ENCODE data around the gene KRT76.

The KRT76 gene

DNA sequence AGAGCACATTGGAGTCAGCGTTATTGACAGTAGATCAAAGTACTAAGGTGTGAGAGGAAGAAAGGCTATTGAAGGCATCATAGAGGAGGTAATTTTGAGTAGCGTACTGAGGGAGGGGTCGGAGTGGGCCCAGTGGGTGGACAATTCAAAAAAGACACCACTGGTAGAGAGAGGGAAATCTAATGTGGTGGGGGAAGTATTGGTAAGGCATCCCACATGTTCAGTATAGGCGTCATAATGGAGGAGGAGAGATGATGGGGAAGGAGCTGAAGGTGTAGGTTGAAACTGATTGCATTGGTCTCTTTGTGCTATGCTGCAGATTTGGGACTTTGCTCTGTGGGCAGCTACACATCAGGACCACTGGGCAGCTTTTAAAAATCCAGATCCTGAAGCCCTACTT is 50.1 kb downstream of the KRT76 start:
- Histone ChIP-seq H3K27ac (replicated peaks) (no peak overlapping the region), H3K27me3 (ENCODE audit: insufficient read depth, poor library complexity, severe bottlenecking) (no peaks in the 10 kb centered on the region), H3K4me3 (replicated peaks; ENCODE audit: insufficient read depth, low read length) (no peak overlapping the region)
- TF ChIP-seq, protein P1, sequence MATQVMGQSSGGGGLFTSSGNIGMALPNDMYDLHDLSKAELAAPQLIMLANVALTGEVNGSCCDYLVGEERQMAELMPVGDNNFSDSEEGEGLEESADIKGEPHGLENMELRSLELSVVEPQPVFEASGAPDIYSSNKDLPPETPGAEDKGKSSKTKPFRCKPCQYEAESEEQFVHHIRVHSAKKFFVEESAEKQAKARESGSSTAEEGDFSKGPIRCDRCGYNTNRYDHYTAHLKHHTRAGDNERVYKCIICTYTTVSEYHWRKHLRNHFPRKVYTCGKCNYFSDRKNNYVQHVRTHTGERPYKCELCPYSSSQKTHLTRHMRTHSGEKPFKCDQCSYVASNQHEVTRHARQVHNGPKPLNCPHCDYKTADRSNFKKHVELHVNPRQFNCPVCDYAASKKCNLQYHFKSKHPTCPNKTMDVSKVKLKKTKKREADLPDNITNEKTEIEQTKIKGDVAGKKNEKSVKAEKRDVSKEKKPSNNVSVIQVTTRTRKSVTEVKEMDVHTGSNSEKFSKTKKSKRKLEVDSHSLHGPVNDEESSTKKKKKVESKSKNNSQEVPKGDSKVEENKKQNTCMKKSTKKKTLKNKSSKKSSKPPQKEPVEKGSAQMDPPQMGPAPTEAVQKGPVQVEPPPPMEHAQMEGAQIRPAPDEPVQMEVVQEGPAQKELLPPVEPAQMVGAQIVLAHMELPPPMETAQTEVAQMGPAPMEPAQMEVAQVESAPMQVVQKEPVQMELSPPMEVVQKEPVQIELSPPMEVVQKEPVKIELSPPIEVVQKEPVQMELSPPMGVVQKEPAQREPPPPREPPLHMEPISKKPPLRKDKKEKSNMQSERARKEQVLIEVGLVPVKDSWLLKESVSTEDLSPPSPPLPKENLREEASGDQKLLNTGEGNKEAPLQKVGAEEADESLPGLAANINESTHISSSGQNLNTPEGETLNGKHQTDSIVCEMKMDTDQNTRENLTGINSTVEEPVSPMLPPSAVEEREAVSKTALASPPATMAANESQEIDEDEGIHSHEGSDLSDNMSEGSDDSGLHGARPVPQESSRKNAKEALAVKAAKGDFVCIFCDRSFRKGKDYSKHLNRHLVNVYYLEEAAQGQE (IDR thresholded peaks at IDR 0.05; ENCODE audit: insufficient replicate concordance, low read depth), result no peak
- TF ChIP-seq SPI1 (IDR thresholded peaks at IDR 0.05; ENCODE audit: borderline replicate concordance, low read depth) (no peak), GABPA (IDR thresholded peaks at IDR 0.05; ENCODE audit: low read depth) (no peak), POLR2AphosphoS5 (IDR thresholded peaks at IDR 0.05; ENCODE audit: low read depth) (no peak)
- TF ChIP-seq, protein P2, sequence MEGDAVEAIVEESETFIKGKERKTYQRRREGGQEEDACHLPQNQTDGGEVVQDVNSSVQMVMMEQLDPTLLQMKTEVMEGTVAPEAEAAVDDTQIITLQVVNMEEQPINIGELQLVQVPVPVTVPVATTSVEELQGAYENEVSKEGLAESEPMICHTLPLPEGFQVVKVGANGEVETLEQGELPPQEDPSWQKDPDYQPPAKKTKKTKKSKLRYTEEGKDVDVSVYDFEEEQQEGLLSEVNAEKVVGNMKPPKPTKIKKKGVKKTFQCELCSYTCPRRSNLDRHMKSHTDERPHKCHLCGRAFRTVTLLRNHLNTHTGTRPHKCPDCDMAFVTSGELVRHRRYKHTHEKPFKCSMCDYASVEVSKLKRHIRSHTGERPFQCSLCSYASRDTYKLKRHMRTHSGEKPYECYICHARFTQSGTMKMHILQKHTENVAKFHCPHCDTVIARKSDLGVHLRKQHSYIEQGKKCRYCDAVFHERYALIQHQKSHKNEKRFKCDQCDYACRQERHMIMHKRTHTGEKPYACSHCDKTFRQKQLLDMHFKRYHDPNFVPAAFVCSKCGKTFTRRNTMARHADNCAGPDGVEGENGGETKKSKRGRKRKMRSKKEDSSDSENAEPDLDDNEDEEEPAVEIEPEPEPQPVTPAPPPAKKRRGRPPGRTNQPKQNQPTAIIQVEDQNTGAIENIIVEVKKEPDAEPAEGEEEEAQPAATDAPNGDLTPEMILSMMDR (IDR thresholded peaks at IDR 0.05; ENCODE audit: insufficient read depth, low read length), result no peak
- DNase-seq (ENCODE audit: low read depth in 1 of 2, low spot score in 1 of 2), result no peak

DNA sequence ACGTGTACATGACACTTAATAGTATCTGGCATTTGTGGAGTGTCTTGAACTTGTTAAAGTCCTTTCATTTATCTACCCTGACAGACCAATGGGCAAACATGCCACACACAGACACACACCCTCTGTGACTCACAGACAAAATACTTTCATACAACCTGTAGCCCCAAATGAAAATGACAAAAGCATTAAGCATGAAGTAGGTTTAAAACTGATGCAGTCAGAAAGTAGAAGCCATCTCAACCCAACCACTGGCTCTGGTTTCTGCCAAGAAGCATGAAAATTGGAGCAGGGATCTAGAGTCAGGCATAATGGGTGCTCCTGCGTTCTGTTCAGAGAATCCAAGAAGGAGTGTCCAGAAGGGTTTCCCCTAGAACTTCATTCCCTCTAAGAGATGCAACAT is 50.7 kb downstream of the KRT76 start:
- Histone ChIP-seq H3K4me3 (replicated peaks; ENCODE audit: insufficient read depth, low read length) (no peak overlapping the region), H3K27ac (replicated peaks) (no peak overlapping the region), H3K27me3 (ENCODE audit: insufficient read depth, poor library complexity, severe bottlenecking) (no peaks in the 10 kb centered on the region)
- DNase-seq (ENCODE audit: low read depth in 1 of 2, low spot score in 1 of 2), result no peak
- no peak for TF ChIP-seq POLR2AphosphoS5 (IDR thresholded peaks at IDR 0.05; ENCODE audit: low read depth)
- TF ChIP-seq, protein P1 (IDR thresholded peaks at IDR 0.05; ENCODE audit: insufficient replicate concordance, low read depth), result no peak
- no peak for TF ChIP-seq GABPA (IDR thresholded peaks at IDR 0.05; ENCODE audit: low read depth)
- TF ChIP-seq, protein P2 (IDR thresholded peaks at IDR 0.05; ENCODE audit: insufficient read depth, low read length), result no peak
- no peak for TF ChIP-seq SPI1 (IDR thresholded peaks at IDR 0.05; ENCODE audit: borderline replicate concordance, low read depth)

DNA sequence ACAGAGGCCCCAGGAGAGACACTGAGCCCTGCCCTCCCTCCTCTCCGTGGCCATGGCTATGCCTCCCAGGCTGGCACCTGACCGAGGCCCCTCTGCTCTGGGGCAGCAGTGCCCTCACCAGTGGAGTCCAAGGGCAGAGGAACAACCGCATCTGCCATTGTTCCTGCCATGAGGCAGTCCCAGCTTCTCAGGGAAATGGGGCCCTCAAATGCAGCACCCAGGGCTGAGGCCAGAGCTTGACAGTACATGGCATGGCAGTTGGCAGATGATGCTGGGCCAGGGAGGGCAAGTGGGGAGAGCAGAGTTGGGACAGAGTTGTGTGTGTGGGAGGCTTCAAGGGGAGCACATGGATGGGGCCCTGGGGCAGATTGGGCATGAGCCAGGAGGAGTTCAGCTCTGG is 52.8 kb downstream of the KRT76 start:
- no peak overlapping the region for H3K27ac ChIP-seq (replicated peaks)
- no peaks in the 10 kb centered on the region for H3K27me3 ChIP-seq (ENCODE audit: insufficient read depth, poor library complexity, severe bottlenecking)
- H3K4me3 ChIP-seq (replicated peaks; ENCODE audit: insufficient read depth, low read length), result no peak overlapping the region
- TF ChIP-seq POLR2AphosphoS5 (IDR thresholded peaks at IDR 0.05; ENCODE audit: low read depth), result no peak
- TF ChIP-seq, protein P2 (IDR thresholded peaks at IDR 0.05; ENCODE audit: insufficient read depth, low read length), result no peak
- no peak for TF ChIP-seq SPI1 (IDR thresholded peaks at IDR 0.05; ENCODE audit: borderline replicate concordance, low read depth)
- TF ChIP-seq GABPA (IDR thresholded peaks at IDR 0.05; ENCODE audit: low read depth), result no peak
- TF ChIP-seq, protein P1 (IDR thresholded peaks at IDR 0.05; ENCODE audit: insufficient replicate concordance, low read depth), result no peak
- no peak for DNase-seq (ENCODE audit: low read depth in 1 of 2, low spot score in 1 of 2)

Data from HL-60 (cell line).